ENCODE results near the gene LMO1.
A peak's percentile ranks its signal among the peaks of the same experiment; 100 is the strongest.

Gene LMO1

GRCh38 chr11:8250981-8251615 lies 12.6 kb downstream of the LMO1 start:
- no peak for TF ChIP-seq ZFX (IDR thresholded peaks at IDR 0.05; ENCODE audit: borderline replicate concordance)
- TF ChIP-seq CTCF (IDR thresholded peaks at IDR 0.05), result no peak

GRCh38 chr11:8250434-8250833 lies 13.2 kb downstream of the LMO1 start:
- H3K27ac ChIP-seq, result no peak overlapping the region
- TF ChIP-seq ZFX (IDR thresholded peaks at IDR 0.05; ENCODE audit: borderline replicate concordance) (no peak), CTCF (IDR thresholded peaks at IDR 0.05) (no peak)

More at GRCh38 chr11:8250981-8251615, 12.6 kb downstream of the LMO1 start:
- H3K27ac ChIP-seq, result no peak overlapping the region

GRCh38 chr11:8249482-8249881 lies 14.2 kb downstream of the LMO1 start:
- TF ChIP-seq ZFX (IDR thresholded peaks at IDR 0.05; ENCODE audit: borderline replicate concordance) (no peak), CTCF (IDR thresholded peaks at IDR 0.05) (no peak)

GRCh38 chr11:8248786-8249185 lies 14.9 kb downstream of the LMO1 start:
- H3K27ac ChIP-seq, result no peak overlapping the region
- no peak for TF ChIP-seq ZFX (IDR thresholded peaks at IDR 0.05; ENCODE audit: borderline replicate concordance)

More at GRCh38 chr11:8249482-8249881, 14.2 kb downstream of the LMO1 start:
- H3K27ac ChIP-seq, result no peak overlapping the region

- TF ChIP-seq CTCF (IDR thresholded peaks at IDR 0.05) (peak; percentile 84), ZFX (IDR thresholded peaks at IDR 0.05; ENCODE audit: borderline replicate concordance) (no peak)
- H3K27ac ChIP-seq, result no peak overlapping the region
Observed at GRCh38 chr11:8247312-8247711, 16.4 kb downstream of the LMO1 start.

GRCh38 chr11:8243458-8243857 lies 20.2 kb downstream of the LMO1 start:
- no peak for TF ChIP-seq CTCF (IDR thresholded peaks at IDR 0.05)
- no peak for TF ChIP-seq ZFX (IDR thresholded peaks at IDR 0.05; ENCODE audit: borderline replicate concordance)
- H3K27ac ChIP-seq, result no peak overlapping the region

GRCh38 chr11:8242499-8243280 lies 21.0 kb downstream of the LMO1 start:
- TF ChIP-seq CTCF (IDR thresholded peaks at IDR 0.05) (no peak), ZFX (IDR thresholded peaks at IDR 0.05; ENCODE audit: borderline replicate concordance) (no peak)
- H3K27ac ChIP-seq, result no peak overlapping the region

Measured in 22Rv1 (cell line).